Left lobe of liver (tissue), 2 donors: ENCODE measurements around the gene STAP2. TPM values are rescaled to one million over a fixed set of nuclear protein-coding genes. Genes with fewer than 3 reads are reported as not detected.
"Not testable (repeated sequence)": the region's sequence is repeated elsewhere in the genome, so short reads cannot be mapped to it uniquely, and the experiment has no call there.

ENCODE experiments used
- ATAC-seq: fragments of 200-7000 bp; cut with Tn5 transposase; one replicate; pipeline ENCODE4 v1.9.1; 2020; ENCODE audit warnings: mild to moderate bottlenecking, moderate library complexity
- DNase-seq: peaks from one replicate; pipeline ENCODE4 v3.0.0-alpha.2; 2020; ENCODE audit warnings: low spot score
- total RNA-seq: library from RNA; stranded (reverse); gene quantifications from one replicate; pipeline ENCODE4 v1.2.1, GENCODE V29; 2021
- donor health status: DM: no; HTN: no; CAD: no; lungs with moderate emphysema.
- donor health status: DM: no; HTN: yes; CAD: no.

The STAP2 gene
- total RNA-seq, 1 donor from 2014 or later, result 31.8 TPM

DNA sequence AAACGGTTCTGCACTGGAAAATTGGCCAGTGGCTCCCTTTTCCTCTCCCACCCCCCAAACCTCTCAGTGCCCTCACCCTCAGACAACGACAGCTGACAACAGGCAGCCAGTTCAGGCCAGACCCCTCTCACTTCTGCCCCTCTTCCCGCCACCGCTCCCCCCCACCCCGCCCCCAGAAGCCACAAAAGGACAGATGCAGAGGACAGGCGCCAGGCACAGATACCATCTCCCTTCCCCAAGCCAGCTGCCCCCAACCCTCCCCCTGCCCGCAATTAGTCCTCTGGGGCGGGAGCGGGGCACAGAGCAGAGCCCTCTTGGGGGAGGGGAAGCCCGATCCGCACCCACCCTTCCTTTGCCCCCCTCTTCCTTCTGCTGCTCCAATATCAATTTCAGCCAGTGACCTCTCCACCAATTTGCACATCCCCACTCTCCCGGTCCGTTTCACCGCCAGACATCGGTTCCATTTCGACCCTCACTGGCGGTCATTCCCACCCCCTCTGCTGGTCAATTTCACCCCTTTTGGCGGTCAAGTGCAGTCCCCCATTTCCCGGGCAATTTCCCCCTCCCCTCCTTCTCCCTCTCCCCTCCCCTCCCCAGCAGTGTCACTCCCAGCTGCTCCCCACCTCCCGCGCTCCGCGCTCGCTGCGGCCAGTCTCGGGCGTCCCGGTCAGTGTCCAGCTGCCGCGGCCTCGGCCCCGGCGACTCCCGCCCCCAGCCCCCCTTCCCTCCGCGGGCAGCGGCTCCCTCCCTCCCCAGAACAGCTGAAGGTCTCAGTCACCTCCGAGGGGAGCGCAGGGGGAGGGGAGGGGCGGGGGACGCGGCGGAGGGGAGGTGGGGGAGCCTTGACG lies 60.0 kb downstream of the STAP2 start, which contains the start of gene SHD:
Gene SHD (plus strand): TSS at position 848 of the 848 bp plus-strand sequence. CDS start 798 bp downstream, outside the sequence.
- peak; percentile 60 for ATAC-seq

DNA sequence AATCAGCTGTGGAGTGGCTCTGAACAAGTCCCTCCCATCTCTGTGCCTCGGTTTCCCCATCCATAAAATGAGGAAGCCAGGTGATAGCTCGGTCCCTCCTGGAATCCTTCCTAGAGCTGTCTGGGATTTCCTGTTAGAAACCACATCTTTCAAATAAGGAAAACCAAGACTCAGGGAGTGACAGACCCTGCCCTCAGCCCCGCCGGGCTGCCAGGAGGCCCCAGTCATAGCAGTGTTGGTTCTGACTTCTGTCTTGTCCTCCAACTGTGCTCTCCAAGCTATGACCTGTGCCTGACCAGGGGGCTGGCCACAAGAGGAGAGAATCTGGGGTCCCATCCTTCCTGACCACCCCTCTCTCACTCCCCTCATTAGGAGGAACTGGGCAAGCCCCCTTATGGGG lies 60.6 kb downstream of the STAP2 start:
- DNase-seq, result no peak
- no peak for ATAC-seq

More for the DNA sequence above, 60.0 kb downstream of the STAP2 start, which contains the start of gene SHD:
- DNase-seq, result no peak

- DNase-seq (no peak), ATAC-seq (no peak)
Measured at GRCh38 chr19:4277191-4277696, 61.4 kb downstream of the STAP2 start.

DNA sequence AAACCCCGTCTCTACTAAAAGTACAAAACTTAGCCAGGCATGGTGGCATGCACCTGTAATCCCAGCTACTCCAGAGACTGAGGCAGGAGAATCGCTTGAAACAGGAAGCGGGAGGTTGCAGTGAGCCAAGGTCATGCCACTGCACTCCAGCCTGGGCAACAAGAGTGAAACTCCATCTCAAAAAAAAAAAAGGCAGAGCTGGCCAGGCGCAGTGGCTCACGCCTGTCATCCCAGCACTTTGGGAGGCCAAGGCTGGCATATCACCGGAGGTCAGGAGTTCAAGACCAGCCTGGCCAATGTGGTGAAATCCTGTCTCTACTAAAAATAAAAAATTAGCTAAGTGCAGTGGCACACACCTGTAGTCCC lies 64.3 kb downstream of the STAP2 start:
- peak; percentile 65 for ATAC-seq
- not testable (repeated sequence) for DNase-seq

Other genes with a start within 250 kb of the STAP2 start
- gene MAP2K2, start 214.7 kb downstream of the STAP2 start, total RNA-seq, result 63.1 TPM
- 52.0 TPM for gene CREB3L3, start 185.2 kb downstream of the STAP2 start, total RNA-seq
- gene SIRT6, start 156.3 kb downstream of the STAP2 start, total RNA-seq, result 11.1 TPM
- gene ANKRD24, start 156.1 kb downstream of the STAP2 start, total RNA-seq, result 5.6 TPM
- 1.3 TPM for gene EBI3, start 109.3 kb downstream of the STAP2 start, total RNA-seq
- gene YJU2, start 91.7 kb downstream of the STAP2 start, total RNA-seq, result 8.1 TPM
- 8.8 TPM for gene SHD, start 59.6 kb downstream of the STAP2 start, total RNA-seq
- 0.25 TPM for gene TMIGD2, start 36.4 kb downstream of the STAP2 start, total RNA-seq
- gene FSD1, start 34.2 kb downstream of the STAP2 start, total RNA-seq, result 1.3 TPM
- gene MPND, start 4.7 kb upstream of the STAP2 start, total RNA-seq, result 24.2 TPM
- gene SH3GL1, start 61.7 kb upstream of the STAP2 start, total RNA-seq, result 30.2 TPM
- 3.3 TPM for gene CHAF1A, start 63.8 kb upstream of the STAP2 start, total RNA-seq
- gene UBXN6, start 119.0 kb upstream of the STAP2 start, total RNA-seq, result 73.5 TPM
- gene HDGFL2, start 133.5 kb upstream of the STAP2 start, total RNA-seq, result 16.8 TPM
- gene PLIN4, start 179.7 kb upstream of the STAP2 start, total RNA-seq, result 36.8 TPM
- 136 TPM for gene PLIN5, start 196.4 kb upstream of the STAP2 start, total RNA-seq
- 328 TPM for gene LRG1, start 201.2 kb upstream of the STAP2 start, total RNA-seq
- gene SEMA6B, start 220.9 kb upstream of the STAP2 start, total RNA-seq, result 1.8 TPM